ENCODE data around the gene TMEM181. TPM values are rescaled to one million over a fixed set of nuclear protein-coding genes. Genes with fewer than 3 reads are reported as not detected.

TMEM181 gene
- total and polyA plus RNA-seq, 2 experiments from 2014 or later: 11.9 to 25.2 TPM

DNA sequence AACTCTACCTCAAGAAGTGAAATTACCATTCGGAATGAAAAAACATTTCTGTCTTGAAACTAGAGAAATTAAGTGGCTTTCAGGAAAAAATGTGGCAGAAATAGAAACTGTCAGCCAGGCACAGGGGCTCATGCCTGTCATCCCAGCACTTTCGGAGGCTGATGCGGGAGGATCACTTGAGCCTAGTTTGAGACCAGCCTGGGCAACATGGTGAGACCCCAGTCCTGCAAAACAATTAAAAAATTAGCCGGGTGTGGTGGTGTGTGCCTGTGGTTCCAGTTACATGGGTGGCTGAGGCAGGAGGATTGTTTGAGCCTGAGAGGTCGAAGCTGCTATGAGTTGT, 7.1 kb upstream of the TMEM181 start (continued):
- TF ChIP-seq, protein P1, sequence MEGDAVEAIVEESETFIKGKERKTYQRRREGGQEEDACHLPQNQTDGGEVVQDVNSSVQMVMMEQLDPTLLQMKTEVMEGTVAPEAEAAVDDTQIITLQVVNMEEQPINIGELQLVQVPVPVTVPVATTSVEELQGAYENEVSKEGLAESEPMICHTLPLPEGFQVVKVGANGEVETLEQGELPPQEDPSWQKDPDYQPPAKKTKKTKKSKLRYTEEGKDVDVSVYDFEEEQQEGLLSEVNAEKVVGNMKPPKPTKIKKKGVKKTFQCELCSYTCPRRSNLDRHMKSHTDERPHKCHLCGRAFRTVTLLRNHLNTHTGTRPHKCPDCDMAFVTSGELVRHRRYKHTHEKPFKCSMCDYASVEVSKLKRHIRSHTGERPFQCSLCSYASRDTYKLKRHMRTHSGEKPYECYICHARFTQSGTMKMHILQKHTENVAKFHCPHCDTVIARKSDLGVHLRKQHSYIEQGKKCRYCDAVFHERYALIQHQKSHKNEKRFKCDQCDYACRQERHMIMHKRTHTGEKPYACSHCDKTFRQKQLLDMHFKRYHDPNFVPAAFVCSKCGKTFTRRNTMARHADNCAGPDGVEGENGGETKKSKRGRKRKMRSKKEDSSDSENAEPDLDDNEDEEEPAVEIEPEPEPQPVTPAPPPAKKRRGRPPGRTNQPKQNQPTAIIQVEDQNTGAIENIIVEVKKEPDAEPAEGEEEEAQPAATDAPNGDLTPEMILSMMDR (conservative IDR thresholded peaks at IDR 0.05; ENCODE audit: low read depth in 2 of 2): no peak
- TF ChIP-seq ZNF331 (CRISPR knock-in tag; IDR thresholded peaks at IDR 0.05; ENCODE audit: low read depth) (no peak), STAT1 (IDR thresholded peaks at IDR 0.05; ENCODE audit: unreplicated experiment) (no peak)
- TF ChIP-seq, protein P2, sequence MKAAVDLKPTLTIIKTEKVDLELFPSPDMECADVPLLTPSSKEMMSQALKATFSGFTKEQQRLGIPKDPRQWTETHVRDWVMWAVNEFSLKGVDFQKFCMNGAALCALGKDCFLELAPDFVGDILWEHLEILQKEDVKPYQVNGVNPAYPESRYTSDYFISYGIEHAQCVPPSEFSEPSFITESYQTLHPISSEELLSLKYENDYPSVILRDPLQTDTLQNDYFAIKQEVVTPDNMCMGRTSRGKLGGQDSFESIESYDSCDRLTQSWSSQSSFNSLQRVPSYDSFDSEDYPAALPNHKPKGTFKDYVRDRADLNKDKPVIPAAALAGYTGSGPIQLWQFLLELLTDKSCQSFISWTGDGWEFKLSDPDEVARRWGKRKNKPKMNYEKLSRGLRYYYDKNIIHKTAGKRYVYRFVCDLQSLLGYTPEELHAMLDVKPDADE (IDR thresholded peaks at IDR 0.05): no peak

DNA sequence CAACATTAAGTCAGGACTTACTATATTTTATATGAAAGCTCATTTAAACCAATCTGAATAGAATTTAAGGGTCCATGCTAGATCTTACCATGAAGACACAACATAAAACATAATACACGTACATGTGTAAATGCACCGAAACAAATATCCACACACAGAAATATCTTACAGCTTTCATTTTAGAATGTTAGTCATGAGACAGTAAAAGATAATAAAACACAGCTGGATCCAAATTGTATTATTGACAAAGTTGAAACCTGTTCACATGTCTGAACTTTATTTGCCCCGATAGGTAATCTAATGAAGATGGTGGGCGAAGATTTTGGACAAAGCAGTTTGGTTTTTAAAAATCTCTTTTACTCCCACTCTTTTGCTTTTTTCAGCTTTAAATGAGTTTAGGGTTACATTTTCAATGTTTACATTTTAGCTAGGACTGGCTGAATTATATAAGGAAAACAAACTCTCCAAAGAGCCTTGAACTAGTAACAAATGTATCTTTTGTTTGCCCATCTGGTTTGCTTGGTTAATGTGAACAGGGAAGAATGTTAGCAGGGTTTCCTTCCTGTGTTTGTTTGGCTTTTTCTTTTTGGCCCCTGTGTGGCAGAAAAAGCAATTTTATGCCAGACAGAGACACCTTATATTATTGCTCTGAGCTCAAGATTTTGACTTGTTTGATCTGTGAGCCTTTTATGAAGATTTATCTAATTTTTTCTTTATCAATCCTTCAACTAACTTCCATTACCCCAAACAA, 5.1 kb upstream of the TMEM181 start:
- Histone ChIP-seq H3K36me3 (ENCODE audit: insufficient read depth) (no peaks in the 10 kb centered on the region), H2AFZ (no peak overlapping the region), H3K4me2 (no peak overlapping the region), H3K9me2 (ENCODE audit: insufficient read depth) (no peaks in the 10 kb centered on the region), H3F3A (replicated peaks; ENCODE audit: low read depth) (peaks cover 8% of the 10 kb centered on the region; the same call in 1 of the 2 replicates), H3K27me3 (ENCODE audit: insufficient read depth) (no peaks in the 10 kb centered on the region), H3K4me1 (ENCODE audit: insufficient read depth) (peaks cover 4% of the 10 kb centered on the region; the same call in 1 of the 2 replicates), H4K20me1 (replicated peaks; ENCODE audit: insufficient read depth) (no peaks in the 10 kb centered on the region; the same call in 1 of the 2 replicates), H3K4me3 (no peak overlapping the region), H3K79me2 (replicated peaks; ENCODE audit: insufficient read depth) (no peaks in the 10 kb centered on the region), H3K27ac (ENCODE audit: low read depth) (no peak overlapping the region)
- no peak overlapping the region for H3K4me3 Mint-ChIP-seq
- H3K27ac Mint-ChIP-seq: no peak overlapping the region
- no peaks in the 10 kb centered on the region for H3K36me3 Mint-ChIP-seq (ENCODE audit: low read depth)
- H3K9me3 Mint-ChIP-seq: no peaks in the 10 kb centered on the region
- DNase-seq (ENCODE audit: low spot score) (no peak), ATAC-seq (no peak)
- TF ChIP-seq, protein P2 (IDR thresholded peaks at IDR 0.05): no peak
- TF ChIP-seq EZH2 (IDR thresholded peaks at IDR 0.05; ENCODE audit: low read depth, unreplicated experiment): no peak
- no peak for TF ChIP-seq JUNB (IDR thresholded peaks at IDR 0.05; ENCODE audit: unreplicated experiment)
- no peak for TF ChIP-seq STAT1 (IDR thresholded peaks at IDR 0.05; ENCODE audit: unreplicated experiment)
- TF ChIP-seq, protein P1 (conservative IDR thresholded peaks at IDR 0.05; ENCODE audit: low read depth in 2 of 2): no peak
- TF ChIP-seq POLR2AphosphoS5 (IDR thresholded peaks at IDR 0.05; ENCODE audit: low read depth): no peak
- no peak for TF ChIP-seq ZNF114 (CRISPR knock-in tag; IDR thresholded peaks at IDR 0.05)
- TF ChIP-seq, protein P3, sequence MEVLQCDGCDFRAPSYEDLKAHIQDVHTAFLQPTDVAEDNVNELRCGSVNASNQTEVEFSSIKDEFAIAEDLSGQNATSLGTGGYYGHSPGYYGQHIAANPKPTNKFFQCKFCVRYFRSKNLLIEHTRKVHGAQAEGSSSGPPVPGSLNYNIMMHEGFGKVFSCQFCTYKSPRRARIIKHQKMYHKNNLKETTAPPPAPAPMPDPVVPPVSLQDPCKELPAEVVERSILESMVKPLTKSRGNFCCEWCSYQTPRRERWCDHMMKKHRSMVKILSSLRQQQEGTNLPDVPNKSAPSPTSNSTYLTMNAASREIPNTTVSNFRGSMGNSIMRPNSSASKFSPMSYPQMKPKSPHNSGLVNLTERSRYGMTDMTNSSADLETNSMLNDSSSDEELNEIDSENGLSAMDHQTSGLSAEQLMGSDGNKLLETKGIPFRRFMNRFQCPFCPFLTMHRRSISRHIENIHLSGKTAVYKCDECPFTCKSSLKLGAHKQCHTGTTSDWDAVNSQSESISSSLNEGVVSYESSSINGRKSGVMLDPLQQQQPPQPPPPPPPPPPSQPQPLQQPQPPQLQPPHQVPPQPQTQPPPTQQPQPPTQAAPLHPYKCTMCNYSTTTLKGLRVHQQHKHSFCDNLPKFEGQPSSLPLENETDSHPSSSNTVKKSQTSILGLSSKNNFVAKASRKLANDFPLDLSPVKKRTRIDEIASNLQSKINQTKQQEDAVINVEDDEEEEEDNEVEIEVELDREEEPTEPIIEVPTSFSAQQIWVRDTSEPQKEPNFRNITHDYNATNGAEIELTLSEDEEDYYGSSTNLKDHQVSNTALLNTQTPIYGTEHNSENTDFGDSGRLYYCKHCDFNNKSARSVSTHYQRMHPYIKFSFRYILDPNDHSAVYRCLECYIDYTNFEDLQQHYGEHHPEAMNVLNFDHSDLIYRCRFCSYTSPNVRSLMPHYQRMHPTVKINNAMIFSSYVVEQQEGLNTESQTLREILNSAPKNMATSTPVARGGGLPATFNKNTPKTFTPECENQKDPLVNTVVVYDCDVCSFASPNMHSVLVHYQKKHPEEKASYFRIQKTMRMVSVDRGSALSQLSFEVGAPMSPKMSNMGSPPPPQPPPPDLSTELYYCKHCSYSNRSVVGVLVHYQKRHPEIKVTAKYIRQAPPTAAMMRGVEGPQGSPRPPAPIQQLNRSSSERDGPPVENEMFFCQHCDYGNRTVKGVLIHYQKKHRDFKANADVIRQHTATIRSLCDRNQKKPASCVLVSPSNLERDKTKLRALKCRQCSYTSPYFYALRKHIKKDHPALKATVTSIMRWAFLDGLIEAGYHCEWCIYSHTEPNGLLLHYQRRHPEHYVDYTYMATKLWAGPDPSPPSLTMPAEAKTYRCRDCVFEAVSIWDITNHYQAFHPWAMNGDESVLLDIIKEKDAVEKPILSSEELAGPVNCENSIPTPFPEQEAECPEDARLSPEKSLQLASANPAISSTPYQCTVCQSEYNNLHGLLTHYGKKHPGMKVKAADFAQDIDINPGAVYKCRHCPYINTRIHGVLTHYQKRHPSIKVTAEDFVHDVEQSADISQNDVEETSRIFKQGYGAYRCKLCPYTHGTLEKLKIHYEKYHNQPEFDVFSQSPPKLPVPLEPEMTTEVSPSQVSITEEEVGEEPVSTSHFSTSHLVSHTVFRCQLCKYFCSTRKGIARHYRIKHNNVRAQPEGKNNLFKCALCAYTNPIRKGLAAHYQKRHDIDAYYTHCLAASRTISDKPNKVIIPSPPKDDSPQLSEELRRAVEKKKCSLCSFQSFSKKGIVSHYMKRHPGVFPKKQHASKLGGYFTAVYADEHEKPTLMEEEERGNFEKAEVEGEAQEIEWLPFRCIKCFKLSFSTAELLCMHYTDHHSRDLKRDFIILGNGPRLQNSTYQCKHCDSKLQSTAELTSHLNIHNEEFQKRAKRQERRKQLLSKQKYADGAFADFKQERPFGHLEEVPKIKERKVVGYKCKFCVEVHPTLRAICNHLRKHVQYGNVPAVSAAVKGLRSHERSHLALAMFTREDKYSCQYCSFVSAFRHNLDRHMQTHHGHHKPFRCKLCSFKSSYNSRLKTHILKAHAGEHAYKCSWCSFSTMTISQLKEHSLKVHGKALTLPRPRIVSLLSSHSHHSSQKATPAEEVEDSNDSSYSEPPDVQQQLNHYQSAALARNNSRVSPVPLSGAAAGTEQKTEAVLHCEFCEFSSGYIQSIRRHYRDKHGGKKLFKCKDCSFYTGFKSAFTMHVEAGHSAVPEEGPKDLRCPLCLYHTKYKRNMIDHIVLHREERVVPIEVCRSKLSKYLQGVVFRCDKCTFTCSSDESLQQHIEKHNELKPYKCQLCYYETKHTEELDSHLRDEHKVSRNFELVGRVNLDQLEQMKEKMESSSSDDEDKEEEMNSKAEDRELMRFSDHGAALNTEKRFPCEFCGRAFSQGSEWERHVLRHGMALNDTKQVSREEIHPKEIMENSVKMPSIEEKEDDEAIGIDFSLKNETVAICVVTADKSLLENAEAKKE (CRISPR knock-in tag; IDR thresholded peaks at IDR 0.05): no peak
- TF ChIP-seq CREB1 (CRISPR knock-in tag; IDR thresholded peaks at IDR 0.05; ENCODE audit: low read depth): no peak
- peaks cover 8% of the 10 kb centered on the region for H3K4me1 Mint-ChIP-seq
- peaks cover 6% of the 10 kb centered on the region for H3K27me3 Mint-ChIP-seq (ENCODE audit: insufficient read depth, low read depth, poor library complexity)

Data from GM23338 (cell line).